Measurements from ENCODE around the gene NETO1. TPM values are rescaled to one million over a fixed set of nuclear protein-coding genes. Genes with fewer than 3 reads are reported as not detected.

The NETO1 gene
- total and polyA plus RNA-seq, 7 donors: under 0.01 to 0.86 TPM; not detected in 5

GRCh38 chr18:72846736-72847533, 20.9 kb downstream of the NETO1 start:
- Histone ChIP-seq H3K9me3 (no peaks in the 10 kb centered on the region), H3K36me3 (no peaks in the 10 kb centered on the region), H3K27me3 (no peaks in the 10 kb centered on the region), H3K27ac (no peak overlapping the region), H3K4me1 (no peaks in the 10 kb centered on the region), H3K4me3 (no peak overlapping the region)
- intact Hi-C loops (cut with DNase I): no loop called here
- WGBS, 2 donors: 61 to 70% methylated on average over 7 of the region's 7 CpGs
- no peak for DNase-seq
- TF ChIP-seq POLR2AphosphoS5 (IDR thresholded peaks at IDR 0.05) (no peak), POLR2A (IDR thresholded peaks at IDR 0.05) (no peak), EP300 (IDR thresholded peaks at IDR 0.05) (no peak)
- TF ChIP-seq, protein P1, sequence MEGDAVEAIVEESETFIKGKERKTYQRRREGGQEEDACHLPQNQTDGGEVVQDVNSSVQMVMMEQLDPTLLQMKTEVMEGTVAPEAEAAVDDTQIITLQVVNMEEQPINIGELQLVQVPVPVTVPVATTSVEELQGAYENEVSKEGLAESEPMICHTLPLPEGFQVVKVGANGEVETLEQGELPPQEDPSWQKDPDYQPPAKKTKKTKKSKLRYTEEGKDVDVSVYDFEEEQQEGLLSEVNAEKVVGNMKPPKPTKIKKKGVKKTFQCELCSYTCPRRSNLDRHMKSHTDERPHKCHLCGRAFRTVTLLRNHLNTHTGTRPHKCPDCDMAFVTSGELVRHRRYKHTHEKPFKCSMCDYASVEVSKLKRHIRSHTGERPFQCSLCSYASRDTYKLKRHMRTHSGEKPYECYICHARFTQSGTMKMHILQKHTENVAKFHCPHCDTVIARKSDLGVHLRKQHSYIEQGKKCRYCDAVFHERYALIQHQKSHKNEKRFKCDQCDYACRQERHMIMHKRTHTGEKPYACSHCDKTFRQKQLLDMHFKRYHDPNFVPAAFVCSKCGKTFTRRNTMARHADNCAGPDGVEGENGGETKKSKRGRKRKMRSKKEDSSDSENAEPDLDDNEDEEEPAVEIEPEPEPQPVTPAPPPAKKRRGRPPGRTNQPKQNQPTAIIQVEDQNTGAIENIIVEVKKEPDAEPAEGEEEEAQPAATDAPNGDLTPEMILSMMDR (IDR thresholded peaks at IDR 0.05): no peak

GRCh38 chr18:72843743-72844142, 24.0 kb downstream of the NETO1 start:
- no peaks in the 10 kb centered on the region for H3K9me3 ChIP-seq

GRCh38 chr18:72840109-72840508, 27.7 kb downstream of the NETO1 start:
- H3K27ac ChIP-seq: no peak overlapping the region
- no peaks in the 10 kb centered on the region for H3K27me3 ChIP-seq
- no peak overlapping the region for H3K4me3 ChIP-seq
- TF ChIP-seq EP300 (IDR thresholded peaks at IDR 0.05): no peak
- TF ChIP-seq POLR2AphosphoS5 (IDR thresholded peaks at IDR 0.05): no peak
- no peak for TF ChIP-seq POLR2A (IDR thresholded peaks at IDR 0.05)
- TF ChIP-seq, protein P1 (IDR thresholded peaks at IDR 0.05): no peak
- 18 to 31% methylated on average over 4 of the region's 4 CpGs for WGBS, 2 donors
- intact Hi-C loops (cut with DNase I): no loop called here
- no peaks in the 10 kb centered on the region for H3K36me3 ChIP-seq
- H3K9me3 ChIP-seq: no peaks in the 10 kb centered on the region
- H3K4me1 ChIP-seq: no peaks in the 10 kb centered on the region
- DNase-seq: no peak

More at GRCh38 chr18:72843743-72844142, 24.0 kb downstream of the NETO1 start:
- Histone ChIP-seq H3K27me3 (no peaks in the 10 kb centered on the region), H3K4me1 (no peaks in the 10 kb centered on the region), H3K36me3 (no peaks in the 10 kb centered on the region), H3K27ac (no peak overlapping the region), H3K4me3 (no peak overlapping the region)
- TF ChIP-seq, protein P1 (IDR thresholded peaks at IDR 0.05): no peak
- TF ChIP-seq EP300 (IDR thresholded peaks at IDR 0.05) (no peak), POLR2AphosphoS5 (IDR thresholded peaks at IDR 0.05) (no peak), POLR2A (IDR thresholded peaks at IDR 0.05) (no peak)
- DNase-seq: no peak
- WGBS, 2 donors: 80 to 88% methylated on average over 8 of the region's 8 CpGs
- intact Hi-C loops (cut with DNase I): no loop called here

DNA sequence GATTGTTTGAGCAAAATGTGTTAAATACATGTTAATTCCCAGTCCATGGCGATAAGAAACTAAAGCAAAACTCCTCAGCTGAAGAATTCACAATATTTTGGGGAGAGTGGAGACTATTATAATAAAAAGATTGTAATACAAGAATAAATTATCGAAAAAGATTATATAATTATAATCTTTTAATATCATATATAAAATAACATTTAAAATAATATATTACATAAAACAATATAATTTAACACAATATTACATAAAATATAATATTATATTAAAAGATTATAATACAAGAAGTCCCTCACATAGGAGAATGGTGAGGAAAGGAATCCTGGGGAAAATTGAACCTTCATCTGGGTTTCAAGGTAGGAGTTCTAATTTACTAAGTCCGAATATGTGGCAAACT, 33.1 kb downstream of the NETO1 start:
- Histone ChIP-seq H3K4me3 (no peak overlapping the region), H3K9me3 (no peaks in the 10 kb centered on the region), H3K36me3 (no peaks in the 10 kb centered on the region), H3K4me1 (no peaks in the 10 kb centered on the region), H3K27ac (no peak overlapping the region), H3K27me3 (no peaks in the 10 kb centered on the region)
- no peak for DNase-seq
- intact Hi-C loops (cut with DNase I): no loop called here
- TF ChIP-seq EP300 (IDR thresholded peaks at IDR 0.05): no peak
- TF ChIP-seq, protein P1 (IDR thresholded peaks at IDR 0.05): no peak
- WGBS, 2 donors: 65 to 85% methylated on average over 3 of the region's 3 CpGs

GRCh38 chr18:72833471-72833870, 34.3 kb downstream of the NETO1 start:
- Histone ChIP-seq H3K4me1 (no peaks in the 10 kb centered on the region), H3K27me3 (no peaks in the 10 kb centered on the region), H3K36me3 (no peaks in the 10 kb centered on the region), H3K27ac (no peak overlapping the region), H3K4me3 (no peak overlapping the region), H3K9me3 (no peaks in the 10 kb centered on the region)
- TF ChIP-seq POLR2A (IDR thresholded peaks at IDR 0.05) (no peak), POLR2AphosphoS5 (IDR thresholded peaks at IDR 0.05) (no peak), EP300 (IDR thresholded peaks at IDR 0.05) (no peak)
- TF ChIP-seq, protein P1 (IDR thresholded peaks at IDR 0.05): no peak
- intact Hi-C loops (cut with DNase I): no loop called here
- no peak for DNase-seq
- 90 to 92% methylated on average over 7 of the region's 7 CpGs for WGBS, 2 donors

All from sigmoid colon (tissue), 7 donors.